Measurements from ENCODE around the gene CCL15.
"Not testable (repeated sequence)": the region's sequence is repeated elsewhere in the genome, so short reads cannot be mapped to it uniquely, and the experiment has no call there.

CCL15 gene

GRCh38 chr17:36001110-36001771, at the start of gene CCL15:
CCL15 (minus strand) TSS chr17:36001553; CDS start chr17:36001492, 61 bp downstream.
- no peak for FAIRE-seq

GRCh38 chr17:36049643-36050042, 48.3 kb upstream of the CCL15 start:
- FAIRE-seq, result no peak

GRCh38 chr17:36048066-36048465, 46.7 kb upstream of the CCL15 start:
- no peak for FAIRE-seq

GRCh38 chr17:36036235-36036634, 34.9 kb upstream of the CCL15 start:
- no peak for FAIRE-seq

GRCh38 chr17:36034127-36034526, 32.8 kb upstream of the CCL15 start:
- no peak for FAIRE-seq

- FAIRE-seq, result no peak
These were observed 29.6 kb upstream of the CCL15 start for GRCh38 chr17:36030956-36031355.

- FAIRE-seq, result no peak
These were observed 26.4 kb upstream of the CCL15 start for GRCh38 chr17:36027761-36028160.

- FAIRE-seq, result no peak
These were observed 22.9 kb upstream of the CCL15 start for GRCh38 chr17:36024106-36024869.

GRCh38 chr17:36019423-36019822, 18.1 kb upstream of the CCL15 start:
- FAIRE-seq, result no peak

GRCh38 chr17:36017799-36018198, 16.4 kb upstream of the CCL15 start, which contains the start of gene CCL23:
CCL23 (minus strand) TSS chr17:36017972; CDS start chr17:36017897, 75 bp downstream.
- FAIRE-seq, result no peak

GRCh38 chr17:36016555-36016954, 15.2 kb upstream of the CCL15 start:
- no peak for FAIRE-seq

- FAIRE-seq, result not testable (repeated sequence)
These were observed 14.5 kb upstream of the CCL15 start for GRCh38 chr17:36015895-36016294.

GRCh38 chr17:36014946-36015345, 13.6 kb upstream of the CCL15 start:
- FAIRE-seq, result no peak

GRCh38 chr17:36011201-36011600, 9.8 kb upstream of the CCL15 start:
- FAIRE-seq, result no peak

GRCh38 chr17:36008998-36009665, 7.8 kb upstream of the CCL15 start:
- FAIRE-seq, result no peak

GRCh38 chr17:36004594-36005108, 3.3 kb upstream of the CCL15 start:
- no peak for FAIRE-seq

GRCh38 chr17:36002631-36003030, 1.3 kb upstream of the CCL15 start:
- no peak for FAIRE-seq

GRCh38 chr17:36001862-36002603, 680 bp upstream of the CCL15 start:
- FAIRE-seq, result no peak

GRCh38 chr17:36000732-36001109, 632 bp downstream of the CCL15 start:
- FAIRE-seq, result no peak

GRCh38 chr17:35998756-35999155, 2.6 kb downstream of the CCL15 start:
- no peak for FAIRE-seq

GRCh38 chr17:35998018-35998545, 3.3 kb downstream of the CCL15 start:
- no peak for FAIRE-seq

GRCh38 chr17:35995346-35995745, 6.0 kb downstream of the CCL15 start:
- not testable (repeated sequence) for FAIRE-seq

- FAIRE-seq, result no peak
These were observed 10.3 kb downstream of the CCL15 start for GRCh38 chr17:35991075-35991474.
